AG09309 (cell line): ENCODE data around the gene USP34.
"Not testable (repeated sequence)": the region's sequence is repeated elsewhere in the genome, so short reads cannot be mapped to it uniquely, and the experiment has no call there.

Source experiments
- DNase-seq: peaks from one replicate; pipeline ENCODE4 v3.0.0-alpha.2; 2010; ENCODE audit warnings: low read depth
- H3K4me3 ChIP-seq: 2 replicates; pipeline ENCODE4 v1.5.1; 2011; ENCODE audit warnings: mild to moderate bottlenecking, low read depth, low read length, moderate library complexity; ENCODE audit not compliant: control insufficient read depth
- CTCF ChIP-seq: IDR thresholded peaks from 2 replicates; pipeline ENCODE4 v1.5.1; 2011; ENCODE audit warnings: mild to moderate bottlenecking, low read depth, low read length, inconsistent platforms; ENCODE audit not compliant: insufficient read depth, control insufficient read depth; ENCODE audit errors: missing control alignments

Gene USP34

GRCh38 chr2:61404438-61404837 lies 66.4 kb downstream of the USP34 start:
- no peak overlapping the region for H3K4me3 ChIP-seq
- TF ChIP-seq CTCF = no peak
- DNase-seq = no peak

GRCh38 chr2:61398413-61398812 lies 72.5 kb downstream of the USP34 start:
- no peak overlapping the region for H3K4me3 ChIP-seq
- DNase-seq = no peak
- no peak for TF ChIP-seq CTCF

- TF ChIP-seq CTCF = no peak
- DNase-seq = no peak
Measured at GRCh38 chr2:61396005-61396404, 74.9 kb downstream of the USP34 start.

GRCh38 chr2:61387588-61387987 lies 83.3 kb downstream of the USP34 start:
- DNase-seq, H3K4me3 ChIP-seq: not testable (repeated sequence)

More at GRCh38 chr2:61396005-61396404, 74.9 kb downstream of the USP34 start:
- H3K4me3 ChIP-seq = no peak overlapping the region

- DNase-seq, H3K4me3 ChIP-seq: not testable (repeated sequence)
Measured at GRCh38 chr2:61380882-61381197, 90.0 kb downstream of the USP34 start.

- no peak overlapping the region for H3K4me3 ChIP-seq
- DNase-seq = no peak
- TF ChIP-seq CTCF = no peak
Measured at GRCh38 chr2:61380056-61380881, 90.6 kb downstream of the USP34 start.

- H3K4me3 ChIP-seq = no peak overlapping the region
- no peak for DNase-seq
- TF ChIP-seq CTCF = no peak
Measured at GRCh38 chr2:61379521-61379920, 91.4 kb downstream of the USP34 start.

- H3K4me3 ChIP-seq = no peak overlapping the region
- TF ChIP-seq CTCF = no peak
- DNase-seq = no peak
Measured at GRCh38 chr2:61378281-61378680, 92.6 kb downstream of the USP34 start.
